HG03575 (cell line): ENCODE data around the gene ANTKMT.

ENCODE experiments used
- ATAC-seq: cut with Tn5 transposase; IDR thresholded peaks from one replicate; pipeline ENCODE4 v1.9.1; 2021; ENCODE audit not compliant: unreplicated experiment, insufficient number of reproducible peaks, low FRiP score; ENCODE audit errors: extremely low read depth

The ANTKMT gene

DNA sequence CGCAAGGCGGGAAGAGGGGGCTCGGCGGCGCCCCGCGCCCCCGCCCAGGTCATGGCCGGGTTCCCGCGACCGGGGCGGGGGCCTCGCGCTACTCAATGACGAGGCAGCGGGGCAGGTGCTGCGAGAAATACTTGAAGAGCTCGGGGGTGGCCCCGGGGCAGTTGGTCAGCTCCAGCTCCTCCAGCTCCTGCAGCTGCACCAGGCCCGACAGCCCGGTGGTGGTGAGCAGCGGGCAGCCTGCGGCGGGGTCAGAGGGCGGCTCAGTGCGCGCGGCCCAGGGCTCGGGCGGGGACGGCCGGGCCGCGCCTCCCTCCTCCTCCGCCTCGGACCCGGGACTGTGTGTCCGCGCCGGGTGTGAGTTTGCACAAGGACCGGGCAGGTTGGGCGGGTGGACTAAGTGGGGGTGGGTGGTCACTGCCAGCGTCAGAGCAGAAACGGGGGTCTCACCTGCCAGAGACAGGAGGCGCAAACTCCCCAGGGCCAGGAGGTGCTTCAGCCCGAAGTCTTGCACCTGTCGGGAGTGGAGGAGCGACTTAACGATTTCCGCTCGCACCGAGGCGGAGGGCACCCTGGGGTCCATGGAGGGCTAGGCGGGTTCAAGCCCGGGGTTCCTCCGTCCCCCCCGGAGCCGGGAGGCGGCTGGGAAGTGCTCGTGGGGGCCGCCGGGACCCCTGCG is 26.6 kb upstream of the ANTKMT start:
- ATAC-seq = no peak

DNA sequence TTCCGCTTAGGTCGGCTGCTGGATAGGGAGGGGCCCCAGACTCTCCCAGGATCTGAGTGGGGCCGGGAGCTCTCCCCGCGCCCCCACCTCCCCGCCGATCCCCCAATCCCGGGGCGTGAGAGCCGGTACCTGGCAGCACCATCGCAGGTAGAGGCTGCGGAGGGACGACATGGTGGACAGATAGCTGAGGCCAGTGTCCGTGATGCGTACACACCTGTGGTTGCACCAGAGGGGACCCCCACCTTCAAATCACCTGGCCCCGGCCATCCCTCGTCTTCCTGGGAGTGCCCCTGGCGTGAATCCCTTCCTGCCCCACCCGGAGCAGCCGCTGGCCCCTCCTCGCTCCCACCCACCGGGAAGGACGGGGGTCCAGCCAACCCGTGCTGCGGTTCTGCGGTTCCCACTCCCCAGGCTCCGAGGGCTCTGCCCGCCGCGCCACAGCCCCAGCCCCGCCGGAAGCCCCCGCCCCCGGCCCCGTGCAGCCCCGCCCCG is 26.0 kb upstream of the ANTKMT start:
- ATAC-seq = no peak

DNA sequence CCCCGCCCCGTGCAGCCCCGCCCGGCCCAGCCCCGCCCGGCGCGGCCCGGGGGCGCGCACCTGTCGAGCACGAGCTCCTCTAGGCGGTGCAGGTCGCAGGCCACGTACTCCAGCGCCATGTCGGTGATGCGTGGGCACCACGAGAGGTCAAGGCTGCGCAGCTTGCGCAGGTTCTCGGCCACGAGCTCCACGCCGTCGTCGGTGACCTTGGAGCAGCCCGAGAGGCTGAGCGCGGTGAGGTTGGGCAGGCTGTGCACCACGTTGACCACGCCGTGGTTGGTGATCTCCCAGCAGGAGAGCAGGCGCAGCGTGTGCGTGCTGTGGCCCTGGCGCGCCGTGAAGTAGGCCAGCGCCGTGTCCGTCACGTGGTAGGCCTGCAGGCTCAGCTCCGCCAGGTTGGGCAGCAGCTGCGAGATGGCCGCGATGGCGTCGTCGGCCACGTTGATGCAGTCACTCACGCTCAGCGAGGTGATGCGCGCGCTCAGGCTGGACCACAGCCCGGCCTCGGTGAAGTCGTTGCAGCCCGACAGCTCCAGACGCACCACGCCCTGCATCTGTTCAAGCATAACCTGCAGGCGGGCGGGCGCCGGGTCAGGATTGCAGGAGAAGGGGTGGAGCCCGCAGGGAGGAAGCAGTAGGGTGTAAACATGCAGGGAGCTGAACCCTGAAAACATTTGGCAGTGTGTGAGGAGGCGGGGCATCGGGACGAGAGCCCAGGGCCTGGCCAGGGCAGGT is 25.4 kb upstream of the ANTKMT start:
- ATAC-seq = no peak

DNA sequence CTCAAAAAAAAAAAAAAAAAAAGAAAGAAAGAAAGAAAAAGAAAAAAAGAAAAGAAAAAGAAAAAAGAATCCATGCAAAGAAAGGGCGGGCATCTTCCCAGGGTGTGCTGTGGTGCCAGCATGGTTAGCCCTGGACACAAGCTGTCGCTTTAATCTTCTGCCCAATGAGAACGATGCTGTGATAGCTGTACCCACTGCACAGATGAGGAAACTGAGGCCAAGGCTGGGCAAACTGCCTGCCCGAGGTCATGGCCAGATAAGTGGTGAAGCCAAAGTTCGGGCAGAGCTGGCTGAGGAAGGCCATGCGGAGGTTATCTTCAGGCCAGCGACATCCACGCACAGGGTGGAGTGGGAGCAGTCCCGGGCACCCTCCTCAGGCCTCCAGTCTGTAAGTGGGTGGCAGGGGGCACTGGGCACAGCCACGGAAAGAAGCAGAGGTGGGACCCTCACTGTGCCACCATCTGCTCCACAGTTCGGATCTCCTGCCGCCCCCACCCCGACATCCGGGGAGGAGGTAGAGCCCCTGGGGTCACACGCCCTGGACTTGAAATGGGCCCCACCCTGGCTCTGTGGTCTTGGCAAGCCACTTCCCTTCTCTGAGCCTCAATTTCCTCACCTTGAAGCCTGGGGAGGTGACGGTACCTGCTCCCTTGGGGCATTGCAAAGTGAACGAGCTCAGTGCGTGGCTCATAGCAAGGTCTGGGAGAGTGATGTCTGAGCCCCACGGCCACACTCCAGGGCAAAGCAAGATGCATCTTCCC is 21.9 kb upstream of the ANTKMT start:
- no peak for ATAC-seq

DNA sequence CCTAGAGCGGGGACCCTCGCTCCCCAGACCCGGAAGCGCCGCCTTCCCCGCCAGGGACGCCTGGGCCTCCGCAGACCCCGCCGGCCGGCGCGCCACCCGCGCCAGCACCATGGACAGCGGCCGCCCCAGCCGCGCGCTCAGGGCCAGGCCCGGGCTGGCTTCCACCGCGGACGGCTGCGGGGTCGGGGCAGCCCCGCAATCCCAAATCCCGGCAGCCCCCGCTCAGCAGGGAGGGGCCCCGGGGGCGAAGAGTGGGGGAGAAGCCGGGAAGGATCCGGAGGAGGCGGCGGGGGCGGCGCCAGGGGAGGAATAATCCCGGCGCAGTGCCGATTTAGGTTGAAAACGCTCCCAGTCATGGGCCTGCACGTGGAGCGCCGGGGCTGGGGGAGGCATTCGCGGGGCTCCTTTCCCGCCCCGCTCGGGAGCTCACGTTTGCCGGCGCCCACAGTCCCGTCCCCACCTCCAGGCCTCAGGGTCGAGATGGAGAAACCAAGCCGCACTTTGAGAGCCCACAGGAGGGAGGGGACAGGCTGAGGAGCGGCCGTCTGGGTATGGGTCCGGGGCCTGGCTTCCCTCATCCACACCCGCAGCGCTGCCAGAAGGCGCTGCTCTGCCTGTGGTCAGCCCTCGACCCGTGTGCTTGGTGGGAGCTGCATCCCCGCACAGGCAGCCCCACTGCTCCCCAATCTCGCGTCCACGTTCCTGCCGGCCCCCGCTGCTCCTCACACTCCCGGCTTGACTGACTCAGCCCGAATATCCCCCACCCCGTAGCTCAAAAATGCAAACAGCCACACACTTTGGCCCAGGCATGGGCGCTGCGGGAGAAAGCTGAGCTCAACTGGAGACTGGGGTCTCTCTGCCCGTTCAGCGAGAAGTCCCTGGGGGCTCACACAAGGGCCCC is 20.0 kb upstream of the ANTKMT start:
- ATAC-seq = no peak

DNA sequence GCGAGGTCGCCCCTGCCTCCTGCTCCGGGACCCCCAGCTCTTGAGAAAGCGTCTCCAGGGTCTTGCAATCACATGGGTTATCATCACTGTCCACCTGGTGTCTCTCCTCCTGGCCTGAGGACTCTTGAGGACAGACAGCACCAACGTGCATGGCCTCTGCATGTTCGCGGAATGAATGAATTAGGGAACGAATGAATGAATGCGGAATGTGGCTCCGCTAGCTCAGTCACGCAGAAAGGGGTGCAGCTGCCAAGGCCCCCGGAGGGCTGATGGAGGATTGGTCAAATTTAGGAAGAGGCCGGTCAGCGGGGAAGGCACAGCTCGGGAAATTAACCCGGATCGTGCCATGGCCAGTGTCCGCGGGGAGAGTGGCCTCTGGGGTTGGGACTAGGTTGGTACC is 18.6 kb upstream of the ANTKMT start:
- ATAC-seq = no peak

DNA sequence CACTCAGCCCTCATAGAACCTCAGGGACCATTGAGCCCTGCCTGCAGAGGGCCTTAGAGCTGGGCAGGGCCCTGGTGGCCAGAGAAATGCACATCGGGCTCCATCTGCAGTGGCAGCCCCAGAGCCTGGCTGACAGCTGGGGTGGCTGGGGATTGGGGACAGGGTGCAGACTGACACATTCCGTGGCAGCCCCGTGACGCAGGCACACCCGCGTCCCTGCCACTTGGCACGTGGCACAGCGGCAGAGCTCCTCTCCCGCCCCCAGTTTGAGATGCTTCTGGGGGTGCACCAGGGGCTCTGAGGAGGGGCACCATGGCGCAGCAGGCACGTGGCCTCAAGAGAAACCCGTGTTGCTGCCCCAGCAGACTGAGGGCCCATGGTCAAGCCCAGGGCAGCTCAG is 17.5 kb upstream of the ANTKMT start:
- ATAC-seq = no peak

DNA sequence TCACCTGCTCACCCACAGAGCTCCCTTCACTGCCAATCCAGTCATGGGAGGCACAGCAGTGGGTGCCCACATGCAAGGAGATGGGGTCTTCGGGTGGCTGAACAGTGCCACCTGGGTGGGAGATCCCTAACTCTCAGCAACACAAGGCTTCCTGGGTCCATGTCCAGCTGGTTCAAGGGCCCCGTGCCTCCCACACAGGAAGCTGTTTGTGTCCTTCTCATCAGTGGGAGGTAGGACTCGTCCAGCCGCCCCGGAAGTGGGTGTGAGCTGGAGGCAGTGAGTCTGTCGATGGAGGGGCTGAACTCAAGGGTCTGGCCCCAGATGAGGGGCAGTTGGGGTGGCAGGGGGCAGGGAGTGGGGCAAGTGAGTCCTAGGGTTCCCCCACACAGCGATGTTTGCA is 16.9 kb upstream of the ANTKMT start:
- no peak for ATAC-seq

DNA sequence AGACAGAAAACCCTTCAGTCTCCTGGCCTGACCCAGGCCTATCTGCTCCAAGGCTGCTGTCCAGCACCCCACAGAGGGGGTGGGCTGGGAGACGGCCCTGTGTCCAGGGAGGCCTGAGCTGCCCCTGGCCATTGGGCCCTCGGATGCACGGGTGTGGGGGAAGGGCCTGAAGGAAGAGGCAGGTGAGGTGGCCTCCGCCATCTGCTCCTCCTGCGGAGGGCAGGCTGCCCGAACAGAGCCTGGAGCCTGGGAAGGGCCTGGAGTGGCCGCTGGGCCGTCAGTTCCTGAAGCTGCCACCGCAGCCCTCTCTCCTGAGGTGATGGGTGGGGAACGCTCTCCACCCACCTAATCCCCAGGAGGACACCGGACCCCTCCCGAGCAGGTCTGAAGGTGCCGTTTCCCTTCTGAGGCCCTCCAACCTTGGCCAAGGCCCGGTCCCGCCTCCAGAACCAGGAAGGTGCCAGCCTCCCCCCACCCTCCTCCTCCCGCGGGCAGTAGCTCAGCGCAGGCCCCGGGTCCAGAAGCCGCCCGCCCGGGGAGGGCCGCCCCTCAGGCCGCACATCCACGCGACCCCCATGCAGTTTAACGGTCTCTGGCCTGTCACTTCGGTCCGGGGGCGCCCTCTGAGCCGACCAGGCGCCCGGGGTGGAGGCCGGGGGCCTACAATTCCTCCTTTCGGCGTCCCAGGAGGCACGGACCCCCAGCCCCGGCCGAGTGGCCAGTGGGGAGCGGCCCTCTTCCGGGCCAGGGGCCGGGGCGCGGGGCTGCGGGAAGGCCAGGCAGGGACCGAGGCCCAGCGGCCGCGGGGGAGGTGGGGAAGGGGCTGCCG is 16.2 kb upstream of the ANTKMT start:
- ATAC-seq = no peak

DNA sequence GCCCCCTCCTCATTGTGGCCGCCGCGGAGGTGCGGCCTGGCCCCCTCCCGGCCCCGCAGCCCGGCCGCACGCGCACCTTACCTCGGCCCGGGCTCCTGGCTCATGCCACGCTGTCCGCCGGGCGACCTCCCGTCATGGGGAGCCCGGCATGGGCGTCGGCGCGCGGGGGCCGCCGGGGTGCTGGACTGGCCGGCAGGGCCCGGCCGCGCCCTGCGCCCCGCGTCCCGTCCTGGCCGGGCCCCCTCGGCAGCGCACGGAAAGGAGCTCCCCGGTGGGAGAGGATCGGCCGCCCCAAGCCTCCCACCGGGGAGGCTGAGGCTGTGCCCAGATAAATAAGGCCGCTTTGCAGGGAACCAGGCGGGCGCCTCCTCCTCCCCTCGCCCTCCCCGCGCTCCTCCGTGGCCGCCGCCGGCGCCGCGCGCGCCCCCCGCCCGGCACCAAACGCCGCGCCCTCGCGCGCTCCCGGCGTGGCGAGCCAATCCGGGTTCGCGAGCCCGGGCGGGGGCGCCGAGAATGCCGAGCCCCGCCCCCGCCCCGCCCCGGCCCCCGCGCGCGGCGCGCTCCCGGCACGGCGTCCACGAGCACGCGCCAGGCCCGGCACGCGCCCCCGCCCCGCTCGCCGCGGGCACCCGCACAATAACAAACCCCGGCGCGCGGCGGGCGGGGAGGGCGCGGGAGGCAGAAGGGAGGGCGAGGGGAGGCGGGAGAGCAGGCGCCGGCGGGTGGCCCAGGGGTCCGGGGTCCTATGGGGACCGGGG is 15.3 kb upstream of the ANTKMT start, which contains the start of gene FBXL16:
Gene FBXL16, minus strand, starts transcription at position 371 of the 758 bp plus-strand sequence. CDS start 8,396 bp downstream, outside the sequence.
- ATAC-seq = no peak

DNA sequence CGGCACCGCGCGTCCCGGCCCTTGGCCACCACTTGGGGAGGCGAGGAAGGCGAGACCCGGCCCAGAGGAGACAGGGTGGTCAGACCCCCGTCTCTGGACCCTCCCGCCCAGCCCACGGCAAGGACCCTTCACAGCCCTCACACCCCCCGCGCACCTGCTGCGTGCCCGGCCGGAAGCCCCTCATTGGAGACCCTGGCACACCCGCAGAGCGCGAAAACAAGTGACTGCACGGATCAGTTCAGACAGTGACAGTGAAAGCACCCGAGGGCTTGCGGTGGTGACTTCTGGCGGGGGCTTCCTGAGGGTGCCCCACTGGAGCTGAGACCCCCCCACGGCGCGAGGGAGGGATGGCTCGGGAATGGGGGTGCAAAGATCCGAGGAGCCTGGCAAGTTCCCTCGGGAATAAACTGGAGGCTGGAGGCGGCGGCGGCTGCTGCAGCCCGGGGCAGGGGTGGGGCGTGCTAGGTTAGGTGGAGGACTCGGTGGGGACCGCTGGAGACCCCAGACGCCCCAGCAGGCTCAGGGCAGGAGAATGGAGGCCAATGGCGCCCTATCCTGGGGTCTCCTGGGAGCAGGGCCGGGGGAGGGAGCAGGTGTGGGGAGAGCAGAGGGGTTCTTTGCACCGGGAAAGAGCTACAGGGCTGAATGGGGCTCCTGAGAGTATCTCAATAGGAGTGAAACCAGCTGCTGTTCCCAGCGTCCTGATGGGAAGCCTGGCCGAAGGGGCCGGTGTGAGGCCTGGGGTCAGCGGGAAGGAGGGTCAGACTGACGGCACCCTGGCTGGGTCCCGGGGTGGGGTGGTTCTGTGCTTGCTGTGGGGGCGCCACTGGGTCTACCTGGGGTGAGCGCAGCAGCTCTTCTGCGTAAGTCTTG is 14.5 kb upstream of the ANTKMT start:
- no peak for ATAC-seq

DNA sequence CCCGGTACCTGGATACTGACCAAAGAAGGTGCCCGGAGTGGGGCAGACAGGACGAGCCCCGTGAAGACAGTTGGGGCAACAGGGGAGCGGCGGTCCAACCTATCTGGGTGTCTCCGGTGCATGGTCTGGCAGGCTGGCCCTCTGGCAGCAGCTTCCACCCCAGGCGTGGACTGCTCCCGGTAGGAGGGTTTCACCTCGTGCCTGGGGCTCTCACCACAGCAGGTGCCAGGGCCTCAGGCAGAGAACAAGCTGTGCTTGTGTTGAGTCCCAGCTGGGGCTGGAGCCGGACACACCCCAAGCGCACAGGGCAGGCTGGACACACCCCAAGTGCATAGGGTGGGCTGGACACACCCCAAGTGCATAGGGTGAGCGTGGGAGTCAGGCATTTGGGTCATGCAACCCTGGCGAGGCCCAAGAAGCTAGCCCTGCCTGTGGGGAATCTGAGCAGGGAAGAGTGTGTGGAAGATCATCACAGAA is 13.8 kb upstream of the ANTKMT start:
- ATAC-seq = no peak

DNA sequence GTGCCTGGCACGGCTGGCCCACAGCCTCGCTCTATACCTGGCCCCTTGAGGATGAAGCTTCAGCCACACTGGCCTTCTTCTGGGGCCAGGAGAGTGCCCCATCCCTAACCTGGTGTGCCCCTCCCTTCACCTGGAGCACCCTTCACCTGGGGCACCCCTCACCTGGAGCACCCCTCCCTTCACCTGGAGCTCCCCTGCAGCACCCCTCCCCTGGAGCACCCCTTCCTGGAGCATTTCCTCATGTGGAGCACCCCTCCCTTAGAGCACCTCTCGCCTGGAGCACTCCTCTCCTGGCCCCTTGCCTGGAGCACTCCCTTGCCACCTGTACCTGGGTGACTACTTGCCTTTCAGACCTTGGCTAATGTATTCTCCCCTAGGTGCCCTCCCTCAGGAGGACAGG is 12.9 kb upstream of the ANTKMT start:
- no peak for ATAC-seq

DNA sequence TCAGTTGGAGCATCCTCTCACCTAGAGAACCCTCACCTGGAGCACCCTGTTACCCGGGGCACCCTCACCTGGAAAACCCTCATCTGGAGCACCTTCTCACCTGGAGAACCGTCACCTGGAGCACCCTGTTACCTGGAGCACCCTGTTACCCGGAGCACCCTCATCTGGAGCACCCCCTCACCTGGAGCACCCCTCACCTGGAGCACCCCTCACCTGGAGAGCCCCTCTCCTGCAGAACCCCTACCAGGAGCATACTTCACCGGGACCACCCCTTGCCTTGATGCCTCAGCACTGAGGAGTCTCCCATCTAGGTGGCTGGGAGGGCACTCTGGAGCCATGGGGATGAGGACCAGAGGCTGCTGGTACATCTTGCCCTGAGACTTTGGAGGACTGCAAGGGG is 12.0 kb upstream of the ANTKMT start:
- no peak for ATAC-seq

DNA sequence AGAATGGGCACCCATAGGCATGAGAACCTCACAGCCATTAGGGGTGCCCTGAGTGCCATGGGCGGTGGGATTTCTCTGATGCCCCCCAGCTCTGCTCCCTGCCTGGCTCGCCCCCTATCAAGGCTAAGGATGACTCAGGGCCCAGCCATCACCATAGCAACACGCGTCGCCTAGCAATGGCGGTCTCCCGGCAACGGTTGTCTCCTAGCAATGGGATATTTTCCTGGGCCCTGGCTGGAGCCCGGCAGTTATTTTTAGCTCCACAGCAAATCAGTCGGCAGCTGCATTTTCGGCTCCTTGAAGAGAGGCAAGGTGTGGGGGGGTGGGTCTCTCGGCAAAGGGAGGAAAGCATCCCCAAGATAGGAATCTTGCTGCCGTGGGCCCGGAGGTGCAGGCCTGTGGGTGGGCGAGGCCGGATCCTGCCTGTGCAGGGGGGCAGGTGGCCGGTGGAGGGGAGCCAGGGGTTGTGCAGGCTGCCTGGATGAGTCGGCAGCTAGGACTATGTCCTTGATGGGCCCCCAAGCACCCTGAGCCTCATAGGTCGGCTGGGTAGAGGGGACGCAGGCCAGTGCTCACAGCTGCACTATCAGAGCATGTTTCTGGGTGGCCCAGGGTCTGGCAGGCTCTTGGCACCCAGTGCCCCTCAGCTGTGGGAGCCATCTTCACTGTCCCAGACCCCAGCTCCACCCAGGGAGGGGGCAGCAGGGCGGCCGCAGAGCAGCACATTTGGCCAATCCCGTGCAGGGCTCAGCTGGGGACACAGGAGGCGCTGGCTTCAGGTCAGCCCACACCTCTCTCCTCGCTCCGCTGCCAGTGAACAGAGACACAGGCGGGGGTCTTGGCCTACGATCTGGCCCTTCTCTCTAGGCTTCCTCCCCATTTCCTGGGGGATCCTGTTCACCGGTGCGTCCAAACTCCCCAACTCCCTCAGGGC is 11.1 kb upstream of the ANTKMT start:
- no peak for ATAC-seq
